Left ventricle myocardium inferior (tissue), 1 donor: ENCODE results near the gene PLCB3. TPM values are rescaled to one million over a fixed set of nuclear protein-coding genes. Genes with fewer than 3 reads are reported as not detected.

Experiments used
- DNase-seq: peaks from one replicate; pipeline ENCODE4 v3.0.0-alpha.2; 2020
- H3K27ac ChIP-seq: fragments of 200-600 bp; replicated peaks from 2 replicates; pipeline ENCODE4 v1.8.0; 2021
- H3K27me3 ChIP-seq: fragments of 200-600 bp; 2 replicates; pipeline ENCODE4 v1.8.0; 2021; ENCODE audit warnings: low read depth
- H3K36me3 ChIP-seq: fragments of 200-600 bp; 2 replicates; pipeline ENCODE4 v1.8.0; 2021
- H3K4me1 ChIP-seq: fragments of 200-600 bp; 2 replicates; pipeline ENCODE4 v1.8.0; 2021
- H3K4me3 ChIP-seq: fragments of 200-600 bp; 2 replicates; pipeline ENCODE4 v1.8.0; 2021; ENCODE audit warnings: mild to moderate bottlenecking, moderate library complexity
- H3K9me3 ChIP-seq: fragments of 200-600 bp; replicated peaks from 2 replicates; pipeline ENCODE4 v1.8.0; 2021
- intact Hi-C: fragments of 100-400 bp; cut with micrococcal nuclease; formaldehyde crosslinking; loops from one replicate; pipeline ENCODE4 v1.11.0; 2022
- long read RNA-seq: library from polyadenylated mRNA; unstranded; transcript quantifications from one replicate; pipeline ENCODE4 v2.0.0, GENCODE V29; 2021
- total RNA-seq: library from RNA; stranded (reverse); fragmentation: NEBNext Ultra II Directional; extraction: Animal tissue kit (Norgen Biotek cat#: 25700); gene quantifications from one replicate; pipeline ENCODE4 v1.2.1, GENCODE V29; 2021
- TF ChIP-seq, protein P1 (sequence below): fragments of 200-600 bp; IDR thresholded peaks from 2 replicates; pipeline ENCODE4 v1.8.0; 2021; ENCODE audit warnings: antibody characterized with exemption, mild to moderate bottlenecking, borderline replicate concordance
- donor health status: DM: no; HTN: yes; CAD: no; lungs with severe emphysema.

PLCB3 gene
- total RNA-seq, result 10.0 TPM
- long read RNA-seq, full-length matches to known transcripts, result 6 of 10 reads
- long read RNA-seq, partial matches to known transcripts, result 4 of 10 reads
- long read RNA-seq, other reads (novel, unspliced or antisense), result 0 of 10 reads

DNA sequence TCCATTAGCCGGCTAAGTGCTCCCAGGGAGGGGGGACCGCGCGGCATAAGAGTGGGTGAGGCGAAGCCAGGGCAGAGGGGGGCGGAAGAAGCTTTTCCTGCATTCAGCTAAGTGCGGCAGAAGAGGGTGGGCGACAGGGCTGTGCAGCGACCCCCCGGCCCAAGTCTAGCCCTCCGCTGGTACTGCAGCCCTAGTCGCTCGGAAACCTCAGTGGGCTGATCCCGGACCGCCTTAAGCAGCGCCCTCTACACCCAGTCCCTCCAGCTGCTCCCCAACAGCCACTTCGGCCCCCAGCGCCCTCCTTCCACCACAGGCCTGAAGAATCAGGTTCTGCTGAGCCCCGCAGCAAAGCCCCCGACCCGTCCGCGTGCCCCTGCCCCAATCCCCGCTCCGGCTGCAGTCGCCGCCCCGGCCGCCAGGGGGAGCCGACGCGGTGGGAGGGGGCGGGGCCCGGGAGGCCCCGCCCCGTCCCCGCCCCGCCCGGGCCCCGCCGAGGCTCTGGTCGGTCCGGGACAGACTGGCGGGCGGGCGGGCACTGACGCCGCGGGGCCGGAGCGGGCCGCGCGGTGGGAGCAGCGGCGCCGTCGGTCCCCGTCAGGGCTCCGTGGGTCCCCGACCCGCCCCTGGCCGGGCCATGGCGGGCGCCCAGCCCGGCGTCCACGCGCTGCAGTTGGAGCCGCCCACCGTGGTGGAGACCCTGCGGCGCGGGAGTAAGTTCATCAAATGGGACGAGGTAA lies at the start of gene PLCB3:
TSS of gene PLCB3 (plus strand) at position 515 of the 737 bp plus-strand sequence. CDS start at position 635, 120 bp downstream.
- H3K27ac ChIP-seq, result peak within 1 kb of the TSS; percentile 84
- TF ChIP-seq, protein P1, sequence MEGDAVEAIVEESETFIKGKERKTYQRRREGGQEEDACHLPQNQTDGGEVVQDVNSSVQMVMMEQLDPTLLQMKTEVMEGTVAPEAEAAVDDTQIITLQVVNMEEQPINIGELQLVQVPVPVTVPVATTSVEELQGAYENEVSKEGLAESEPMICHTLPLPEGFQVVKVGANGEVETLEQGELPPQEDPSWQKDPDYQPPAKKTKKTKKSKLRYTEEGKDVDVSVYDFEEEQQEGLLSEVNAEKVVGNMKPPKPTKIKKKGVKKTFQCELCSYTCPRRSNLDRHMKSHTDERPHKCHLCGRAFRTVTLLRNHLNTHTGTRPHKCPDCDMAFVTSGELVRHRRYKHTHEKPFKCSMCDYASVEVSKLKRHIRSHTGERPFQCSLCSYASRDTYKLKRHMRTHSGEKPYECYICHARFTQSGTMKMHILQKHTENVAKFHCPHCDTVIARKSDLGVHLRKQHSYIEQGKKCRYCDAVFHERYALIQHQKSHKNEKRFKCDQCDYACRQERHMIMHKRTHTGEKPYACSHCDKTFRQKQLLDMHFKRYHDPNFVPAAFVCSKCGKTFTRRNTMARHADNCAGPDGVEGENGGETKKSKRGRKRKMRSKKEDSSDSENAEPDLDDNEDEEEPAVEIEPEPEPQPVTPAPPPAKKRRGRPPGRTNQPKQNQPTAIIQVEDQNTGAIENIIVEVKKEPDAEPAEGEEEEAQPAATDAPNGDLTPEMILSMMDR, result peak; percentile 85
- H3K9me3 ChIP-seq, result no peaks in the 10 kb centered on the region
- intact Hi-C loops, result no loop called here
- no peaks in the 10 kb centered on the region for H3K27me3 ChIP-seq
- peaks cover 49% of the 10 kb centered on the region for H3K4me1 ChIP-seq
- H3K36me3 ChIP-seq, result peaks cover 19% of the 10 kb centered on the region
- H3K4me3 ChIP-seq, result peak within 1 kb of the TSS; percentile 88
- peak; percentile 52 for DNase-seq

DNA sequence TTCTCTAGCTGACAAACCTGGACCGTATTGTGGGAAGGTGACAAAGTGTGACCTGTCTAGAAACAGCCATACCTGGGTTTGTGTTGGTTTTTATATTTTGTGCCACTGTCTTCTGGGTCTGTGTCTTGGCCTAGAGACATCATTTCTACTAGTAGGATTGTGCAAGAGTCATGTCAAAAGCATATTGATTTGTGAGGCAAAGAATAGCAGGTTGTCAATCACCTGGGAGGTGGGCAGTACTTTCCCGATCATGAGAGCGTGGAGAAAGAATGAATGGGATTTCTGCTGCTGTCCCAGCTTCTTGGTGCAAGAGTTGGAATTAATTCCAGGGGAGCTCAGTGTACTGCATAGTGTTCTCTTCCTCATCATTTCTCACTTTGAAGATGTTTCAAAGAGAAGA lies 49.8 kb upstream of the PLCB3 start:
- TF ChIP-seq, protein P1, result no peak
- H3K27me3 ChIP-seq, result no peaks in the 10 kb centered on the region
- intact Hi-C loops, result no loop called here
- peaks cover 33% of the 10 kb centered on the region for H3K4me1 ChIP-seq
- DNase-seq, result no peak
- no peak overlapping the region for H3K4me3 ChIP-seq
- peaks cover 98% of the 10 kb centered on the region for H3K36me3 ChIP-seq
- H3K27ac ChIP-seq, result no peak overlapping the region
- no peaks in the 10 kb centered on the region for H3K9me3 ChIP-seq

DNA sequence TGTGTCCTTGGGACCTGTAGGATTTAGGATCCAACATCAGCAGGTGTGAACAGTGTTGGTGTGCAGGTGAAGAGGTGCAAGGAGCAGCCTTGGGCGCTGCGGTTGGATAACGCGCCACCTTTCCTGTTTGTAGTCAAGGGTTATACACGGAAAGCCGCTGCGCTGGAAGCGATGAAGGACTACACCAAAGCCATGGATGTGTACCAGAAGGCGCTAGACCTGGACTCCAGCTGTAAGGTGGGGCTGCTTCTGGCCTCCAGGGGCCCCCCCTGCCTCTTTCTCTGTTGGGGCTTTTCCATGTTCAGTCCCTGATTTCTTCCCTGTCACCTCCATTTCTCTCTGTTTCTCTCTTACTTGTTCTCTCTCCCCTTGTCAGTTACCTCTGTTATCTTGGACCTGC lies 48.3 kb upstream of the PLCB3 start:
- DNase-seq, result no peak
- no peaks in the 10 kb centered on the region for H3K27me3 ChIP-seq
- H3K4me3 ChIP-seq, result no peak overlapping the region
- peak overlapping the region; percentile 34 for H3K27ac ChIP-seq
- H3K36me3 ChIP-seq, result peaks cover 85% of the 10 kb centered on the region
- intact Hi-C loops, result no loop called here
- TF ChIP-seq, protein P1, result no peak
- H3K9me3 ChIP-seq, result no peaks in the 10 kb centered on the region
- H3K4me1 ChIP-seq, result peaks cover 47% of the 10 kb centered on the region

DNA sequence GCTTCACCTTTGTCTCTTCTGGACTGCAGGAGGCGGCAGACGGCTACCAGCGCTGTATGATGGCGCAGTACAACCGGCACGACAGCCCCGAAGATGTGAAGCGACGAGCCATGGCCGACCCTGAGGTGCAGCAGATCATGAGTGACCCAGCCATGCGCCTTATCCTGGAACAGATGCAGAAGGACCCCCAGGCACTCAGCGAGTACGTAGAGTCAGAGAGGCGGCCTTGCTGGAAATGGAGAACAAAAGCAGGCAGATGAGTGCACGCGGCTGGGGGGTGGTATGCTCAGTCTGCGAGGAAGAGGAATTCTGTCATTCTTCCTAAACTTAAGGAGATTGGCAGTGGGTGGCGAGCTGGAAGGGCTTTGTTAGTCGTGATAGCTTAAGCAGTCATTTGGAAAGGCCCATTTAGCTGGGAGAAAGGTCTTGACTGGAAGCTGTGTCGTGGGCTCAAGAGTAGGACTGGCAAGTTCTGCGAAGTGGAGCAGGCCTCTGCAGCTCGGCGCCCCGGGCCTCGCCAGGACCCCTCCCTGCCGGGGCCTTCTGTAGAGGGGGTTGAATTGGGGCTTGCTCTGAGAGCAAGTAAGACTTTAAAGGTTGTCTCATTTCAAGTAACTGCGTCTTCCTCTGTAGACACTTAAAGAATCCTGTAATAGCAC lies 47.8 kb upstream of the PLCB3 start:
- Histone ChIP-seq H3K9me3 (no peaks in the 10 kb centered on the region), H3K36me3 (peaks cover 79% of the 10 kb centered on the region), H3K4me1 (peaks cover 53% of the 10 kb centered on the region), H3K4me3 (no peak overlapping the region), H3K27me3 (no peaks in the 10 kb centered on the region), H3K27ac (no peak overlapping the region)
- DNase-seq, result no peak
- intact Hi-C loops, result no loop called here
- TF ChIP-seq, protein P1, result no peak

DNA sequence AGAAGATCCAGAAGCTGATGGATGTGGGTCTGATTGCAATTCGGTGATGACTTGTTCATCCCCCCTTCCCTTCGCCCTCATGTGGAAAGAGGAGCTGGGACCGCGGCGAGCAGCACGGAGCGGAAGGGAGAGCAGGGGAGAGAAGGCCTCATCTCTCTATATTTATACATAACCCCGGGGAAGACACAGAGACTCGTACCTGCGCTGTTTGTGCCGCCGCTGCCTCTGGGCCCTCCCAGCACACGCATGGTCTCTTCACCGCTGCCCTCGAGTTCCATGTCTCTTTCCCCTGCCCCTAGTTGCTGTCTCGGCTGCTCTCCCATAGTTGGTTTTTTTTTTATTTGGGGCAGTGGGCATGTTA lies 47.3 kb upstream of the PLCB3 start:
- TF ChIP-seq, protein P1, result no peak
- intact Hi-C loops, result no loop called here
- H3K4me3 ChIP-seq, result no peak overlapping the region
- no peak for DNase-seq
- H3K27ac ChIP-seq, result no peak overlapping the region
- no peaks in the 10 kb centered on the region for H3K27me3 ChIP-seq
- no peaks in the 10 kb centered on the region for H3K9me3 ChIP-seq
- H3K4me1 ChIP-seq, result peaks cover 55% of the 10 kb centered on the region
- peaks cover 74% of the 10 kb centered on the region for H3K36me3 ChIP-seq
